Measurements from ENCODE around the gene DELE1. TPM values are rescaled to one million over a fixed set of nuclear protein-coding genes. Genes with fewer than 3 reads are reported as not detected.
"Not testable (repeated sequence)": the region's sequence is repeated elsewhere in the genome, so short reads cannot be mapped to it uniquely, and the experiment has no call there.

DELE1 gene
- total RNA-seq, 2 experiments from 2014 or later = 60.0 to 61.1 TPM

GRCh38 chr5:141917760-141918159 lies 5.9 kb upstream of the DELE1 start:
- no peak for ATAC-seq (ENCODE audit: poor library complexity)
- Mint-ChIP-seq H3K4me3 (no peak overlapping the region), H3K9me3 (no peaks in the 10 kb centered on the region), H3K27me3 (peaks cover 27% of the 10 kb centered on the region), H3K27ac (no peak overlapping the region), H3K36me3 (ENCODE audit: low read depth) (no peaks in the 10 kb centered on the region), H3K4me1 (ENCODE audit: low read depth) (peaks cover 20% of the 10 kb centered on the region)
- Histone ChIP-seq H3K4me1 (ENCODE audit: insufficient read depth, low read length) (peaks cover 14% of the 10 kb centered on the region), H3K27me3 (ENCODE audit: control insufficient read depth in 1 of 2, insufficient read depth in 2 of 2, low read length in 2 of 2) (peaks cover 22 to 24% of the 10 kb centered on the region in 2 experiments), H3K36me3 (ENCODE audit: insufficient read depth, low read length) (no peaks in the 10 kb centered on the region), H3K4me3 (ENCODE audit: low read length) (no peak overlapping the region), H3K9me3 (ENCODE audit: control insufficient read depth in 1 of 2, insufficient read depth in 1 of 2, low read length in 2 of 2) (no peaks in the 10 kb centered on the region), H3K27ac (ENCODE audit: low read depth in 1 of 2, low read length in 2 of 2) (no peak overlapping the region)
- no peak for DNase-seq
- TF ChIP-seq CTCF (IDR thresholded peaks at IDR 0.05) = no peak
- CTCF ChIA-PET = interaction anchor here (1.4 kb wide), 1 partner anchor 326 kb away, joined by 3 read pairs; no protein-coding TSS in a partner anchor
- POLR2A ChIA-PET = no interaction called here
- intact Hi-C loops (cut with DNase I, micrococcal nuclease) = no loop called here

GRCh38 chr5:141919218-141920119 lies 4.2 kb upstream of the DELE1 start:
- Histone ChIP-seq H3K4me3 (ENCODE audit: low read length) (no peak overlapping the region), H3K27ac (ENCODE audit: low read depth in 1 of 2, low read length in 2 of 2) (no peak overlapping the region), H3K36me3 (ENCODE audit: insufficient read depth, low read length) (no peaks in the 10 kb centered on the region), H3K4me1 (ENCODE audit: insufficient read depth, low read length) (peaks cover 17% of the 10 kb centered on the region), H3K27me3 (ENCODE audit: control insufficient read depth in 1 of 2, insufficient read depth in 2 of 2, low read length in 2 of 2) (peaks cover 6 to 9% of the 10 kb centered on the region in 2 experiments), H3K9me3 (ENCODE audit: control insufficient read depth in 1 of 2, insufficient read depth in 1 of 2, low read length in 2 of 2) (no peaks in the 10 kb centered on the region)
- peaks cover 9% of the 10 kb centered on the region for H3K36me3 Mint-ChIP-seq (ENCODE audit: low read depth)
- H3K4me3 Mint-ChIP-seq = peak overlapping the region; percentile 43
- TF ChIP-seq CTCF (IDR thresholded peaks at IDR 0.05) = no peak
- no peak for DNase-seq
- H3K27me3 Mint-ChIP-seq = peaks cover 15% of the 10 kb centered on the region
- no peak overlapping the region for H3K27ac Mint-ChIP-seq
- ChIA-PET POLR2A (interaction anchor here (1.4 to 1.5 kb wide), 2 partner anchors 42 to 50 kb away, joined by 3 to 4 read pairs; partner anchors contain the start of gene RNF14), CTCF (no interaction called here)
- intact Hi-C loops (cut with DNase I, micrococcal nuclease) = loop anchor here in 1 of 2 experiments (5.0 kb wide), 1 partner anchor 853 kb away; the partner anchor contains the start of gene ARHGAP26
- H3K9me3 Mint-ChIP-seq = no peaks in the 10 kb centered on the region
- H3K4me1 Mint-ChIP-seq (ENCODE audit: low read depth) = peaks cover 26% of the 10 kb centered on the region
- ATAC-seq (ENCODE audit: poor library complexity) = no peak

GRCh38 chr5:141920771-141921170 lies 2.9 kb upstream of the DELE1 start:
- peak overlapping the region; percentile 28 for H3K27ac Mint-ChIP-seq
- POLR2A ChIA-PET = interaction anchor here (1.4 to 1.5 kb wide), 2 partner anchors 40 to 49 kb away, joined by 4 read pairs; partner anchors contain the start of gene RNF14
- peak overlapping the region; percentile 58 for H3K4me3 Mint-ChIP-seq
- intact Hi-C loops (cut with DNase I, micrococcal nuclease) = loop anchor here in 1 of 2 experiments (5.0 kb wide), 1 partner anchor 852 kb away; the partner anchor contains the start of gene ARHGAP26
- no peaks in the 10 kb centered on the region for H3K9me3 ChIP-seq (ENCODE audit: control insufficient read depth in 1 of 2, insufficient read depth in 1 of 2, low read length in 2 of 2)
- no peak for ATAC-seq (ENCODE audit: poor library complexity)
- CTCF ChIA-PET = interaction anchor here (1.1 kb wide), 1 partner anchor 48 kb away, joined by 3 read pairs; the partner anchor contains the start of gene RNF14
- peaks cover 6% of the 10 kb centered on the region for H3K36me3 ChIP-seq (ENCODE audit: insufficient read depth, low read length)
- H3K27me3 Mint-ChIP-seq = peaks cover 7% of the 10 kb centered on the region
- H3K4me1 Mint-ChIP-seq (ENCODE audit: low read depth) = peaks cover 30% of the 10 kb centered on the region
- peaks cover 19% of the 10 kb centered on the region for H3K36me3 Mint-ChIP-seq (ENCODE audit: low read depth)
- TF ChIP-seq CTCF (IDR thresholded peaks at IDR 0.05) = no peak
- no peak overlapping the region for H3K4me3 ChIP-seq (ENCODE audit: low read length)
- DNase-seq = no peak
- H3K4me1 ChIP-seq (ENCODE audit: insufficient read depth, low read length) = peaks cover 25% of the 10 kb centered on the region
- no peaks in the 10 kb centered on the region for H3K9me3 Mint-ChIP-seq
- no peak overlapping the region for H3K27ac ChIP-seq (ENCODE audit: low read depth in 1 of 2, low read length in 2 of 2)
- H3K27me3 ChIP-seq (ENCODE audit: control insufficient read depth in 1 of 2, insufficient read depth in 2 of 2, low read length in 2 of 2) = no peaks in the 10 kb centered on the region

GRCh38 chr5:141922827-141923447 lies 734 bp upstream of the DELE1 start:
- Histone ChIP-seq H3K4me3 (ENCODE audit: low read length) (peak overlapping the region; percentile 75), H3K4me1 (ENCODE audit: insufficient read depth, low read length) (peaks cover 27% of the 10 kb centered on the region), H3K36me3 (ENCODE audit: insufficient read depth, low read length) (peaks cover 25% of the 10 kb centered on the region), H3K27ac (ENCODE audit: low read depth in 1 of 2, low read length in 2 of 2) (peak overlapping the region; percentile 94 to 96)
- H3K27ac Mint-ChIP-seq = peak overlapping the region; percentile 99
- peaks cover 41% of the 10 kb centered on the region for H3K36me3 Mint-ChIP-seq (ENCODE audit: low read depth)
- peak overlapping the region; percentile 96 for H3K4me3 Mint-ChIP-seq
- ChIA-PET CTCF (interaction anchor here (0.9 to 3.8 kb wide), 5 partner anchors 38 to 359 kb away, joined by 3 to 20 read pairs (median 8); partner anchors contain the start of gene RNF14), POLR2A (interaction anchor here (0.7 to 3.4 kb wide), 23 partner anchors 9 to 1522 kb away, joined by 3 to 48 read pairs (median 4); partner anchors contain the start of genes ANKHD1, FCHSD1, HDAC3 and PCDH1)
- ATAC-seq (ENCODE audit: poor library complexity) (peak; percentile 1), DNase-seq (peak in 2 of 14 experiments; percentile 1 to 3)
- not testable (repeated sequence) for H3K27me3 ChIP-seq (ENCODE audit: control insufficient read depth in 1 of 2, insufficient read depth in 2 of 2, low read length in 2 of 2); H3K9me3 Mint-ChIP-seq; H3K9me3 ChIP-seq (ENCODE audit: control insufficient read depth in 1 of 2, insufficient read depth in 1 of 2, low read length in 2 of 2); H3K27me3 Mint-ChIP-seq
- intact Hi-C loops (cut with DNase I, micrococcal nuclease) = loop anchor here in 1 of 2 experiments (2.0 to 5.0 kb wide), 2 partner anchors 72 to 849 kb away; partner anchors contain the start of gene ARHGAP26
- peaks cover 43% of the 10 kb centered on the region for H3K4me1 Mint-ChIP-seq (ENCODE audit: low read depth)

Data from CD4-positive, alpha-beta T cell (primary cell).